BLaER1 treated with 17β-estradiol and CSF1 and Interleukin-3, amounts not matched to agents 10 nM and 100 nM (cell line): ENCODE data around the gene TMEM63C.
A peak's percentile ranks its signal among the peaks of the same experiment; 100 is the strongest.

ENCODE experiments used
- H3K27ac ChIP-seq, 11 experiments: shearing (Covaris generic); formaldehyde crosslinking; 2 replicates each; pipeline ENCODE4 v1.8.1; 2022
- H3K27me3 ChIP-seq, 11 experiments: shearing (Covaris generic); formaldehyde crosslinking; 2 replicates each; pipeline ENCODE4 v1.8.1; 2022
- H3K36me3 ChIP-seq, 11 experiments: shearing (Covaris generic); formaldehyde crosslinking; 2 replicates each; pipeline ENCODE4 v1.8.1; 2022
- H3K4me1 ChIP-seq, 10 experiments: shearing (Covaris generic); formaldehyde crosslinking; 2 replicates each; pipeline ENCODE4 v1.8.1; 2022
- H3K4me2 ChIP-seq, 11 experiments: shearing (Covaris generic); formaldehyde crosslinking; 2 replicates each; pipeline ENCODE4 v1.8.1; 2022
- H3K4me3 ChIP-seq, 10 experiments: shearing (Covaris generic); formaldehyde crosslinking; 2 replicates each; pipeline ENCODE4 v1.8.1; 2022
- H3K9ac ChIP-seq, 11 experiments: shearing (Covaris generic); formaldehyde crosslinking; 2 replicates each; pipeline ENCODE4 v1.8.1; 2022
- H3K9me3 ChIP-seq, 11 experiments: shearing (Covaris generic); formaldehyde crosslinking; replicated peaks in 1 of 11; 2 replicates each; pipeline ENCODE4 v1.8.1; 2022
- H4K20me1 ChIP-seq, 11 experiments: shearing (Covaris generic); formaldehyde crosslinking; 2 replicates each; pipeline ENCODE4 v1.8.1; 2022
- Cebpa-rat ChIP-seq, 11 experiments: shearing (Covaris generic); IDR thresholded peaks; 2 replicates each; pipeline ENCODE4 v1.8.1; 2022

Gene TMEM63C

GRCh38 chr14:77266336-77266735 is 84.7 kb downstream of the TMEM63C start:
- H4K20me1 ChIP-seq, result peaks cover 0 to 30% (median 4%) of the 10 kb centered on the region in 11 experiments; a peak in 11 of 22 replicates
- no peak overlapping the region for H3K27ac ChIP-seq
- H3K4me2 ChIP-seq, result peak overlapping the region in 9 of 11 experiments; percentile 51 to 87 (median 75); a peak in 15 of 22 replicates
- peaks cover 0 to 15% (median 10%) of the 10 kb centered on the region in 11 experiments; a peak in 16 of 22 replicates for H3K9me3 ChIP-seq
- H3K9ac ChIP-seq, result no peak overlapping the region; a peak in 2 of 22 replicates
- peaks cover 29 to 38% (median 35%) of the 10 kb centered on the region in 11 experiments for H3K27me3 ChIP-seq
- H3K36me3 ChIP-seq, result no peaks in the 10 kb centered on the region
- peaks cover 12 to 78% (median 64%) of the 10 kb centered on the region in 10 experiments for H3K4me1 ChIP-seq
- H3K4me3 ChIP-seq, result no peak overlapping the region
- TF ChIP-seq Cebpa-rat (IDR thresholded peaks at IDR 0.05), result no peak

GRCh38 chr14:77267937-77268699 is 86.5 kb downstream of the TMEM63C start:
- peak overlapping the region in 5 of 11 experiments; percentile 68 to 93 (median 79); a peak in 6 of 22 replicates for H3K4me2 ChIP-seq

DNA sequence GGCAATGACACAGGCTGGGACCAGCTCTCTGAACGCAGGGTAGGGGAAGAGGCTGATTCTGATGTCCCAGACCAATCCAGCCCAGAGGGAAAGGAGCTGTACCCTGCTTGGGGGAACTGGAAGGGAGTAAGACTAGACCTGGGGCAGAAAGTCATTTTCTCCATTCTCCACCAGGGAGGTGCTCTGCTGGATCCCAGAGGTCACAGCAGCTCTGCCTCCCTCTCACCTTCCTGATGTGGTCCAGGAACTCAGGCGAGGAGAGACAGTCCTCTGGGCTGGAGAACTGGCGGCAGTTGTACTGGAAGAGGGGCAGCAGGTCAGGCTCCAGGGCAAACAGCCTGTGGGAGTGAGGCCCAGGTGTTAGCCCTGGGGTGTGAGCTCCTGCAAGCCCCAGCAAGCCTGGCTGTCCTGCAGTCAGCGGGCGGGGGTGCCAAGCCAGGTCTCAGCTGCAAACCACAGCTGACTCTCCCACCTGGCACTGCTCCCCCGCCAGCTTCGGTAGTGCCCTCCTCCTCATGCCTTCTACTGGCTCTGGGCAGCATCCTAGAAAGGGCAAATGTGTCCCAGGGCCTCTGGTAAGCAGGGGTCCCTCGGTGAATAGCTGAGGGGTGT is 87.5 kb downstream of the TMEM63C start:
- H4K20me1 ChIP-seq, result peaks cover 0 to 36% (median 4%) of the 10 kb centered on the region in 11 experiments; a peak in 11 of 22 replicates
- peaks cover 0 to 15% (median 10%) of the 10 kb centered on the region in 11 experiments; a peak in 16 of 22 replicates for H3K9me3 ChIP-seq
- no peak for TF ChIP-seq Cebpa-rat (IDR thresholded peaks at IDR 0.05)
- no peak overlapping the region for H3K9ac ChIP-seq
- H3K4me2 ChIP-seq, result peak overlapping the region in 8 of 11 experiments; percentile 66 to 93 (median 75); a peak in 16 of 22 replicates
- peaks cover 41 to 50% (median 49%) of the 10 kb centered on the region in 11 experiments for H3K27me3 ChIP-seq
- H3K4me1 ChIP-seq, result peaks cover 12 to 73% (median 60%) of the 10 kb centered on the region in 10 experiments
- no peak overlapping the region for H3K4me3 ChIP-seq
- H3K27ac ChIP-seq, result no peak overlapping the region
- no peaks in the 10 kb centered on the region for H3K36me3 ChIP-seq

More at GRCh38 chr14:77267937-77268699, 86.5 kb downstream of the TMEM63C start:
- H3K4me3 ChIP-seq, result no peak overlapping the region
- no peak for TF ChIP-seq Cebpa-rat (IDR thresholded peaks at IDR 0.05)
- peaks cover 0 to 15% (median 10%) of the 10 kb centered on the region in 11 experiments; a peak in 16 of 22 replicates for H3K9me3 ChIP-seq
- H4K20me1 ChIP-seq, result peaks cover 0 to 30% (median 4%) of the 10 kb centered on the region in 11 experiments; a peak in 11 of 22 replicates
- H3K27ac ChIP-seq, result no peak overlapping the region
- H3K9ac ChIP-seq, result no peak overlapping the region
- H3K36me3 ChIP-seq, result no peaks in the 10 kb centered on the region
- H3K4me1 ChIP-seq, result peaks cover 12 to 73% (median 60%) of the 10 kb centered on the region in 10 experiments
- H3K27me3 ChIP-seq, result peaks cover 41 to 50% (median 49%) of the 10 kb centered on the region in 11 experiments

DNA sequence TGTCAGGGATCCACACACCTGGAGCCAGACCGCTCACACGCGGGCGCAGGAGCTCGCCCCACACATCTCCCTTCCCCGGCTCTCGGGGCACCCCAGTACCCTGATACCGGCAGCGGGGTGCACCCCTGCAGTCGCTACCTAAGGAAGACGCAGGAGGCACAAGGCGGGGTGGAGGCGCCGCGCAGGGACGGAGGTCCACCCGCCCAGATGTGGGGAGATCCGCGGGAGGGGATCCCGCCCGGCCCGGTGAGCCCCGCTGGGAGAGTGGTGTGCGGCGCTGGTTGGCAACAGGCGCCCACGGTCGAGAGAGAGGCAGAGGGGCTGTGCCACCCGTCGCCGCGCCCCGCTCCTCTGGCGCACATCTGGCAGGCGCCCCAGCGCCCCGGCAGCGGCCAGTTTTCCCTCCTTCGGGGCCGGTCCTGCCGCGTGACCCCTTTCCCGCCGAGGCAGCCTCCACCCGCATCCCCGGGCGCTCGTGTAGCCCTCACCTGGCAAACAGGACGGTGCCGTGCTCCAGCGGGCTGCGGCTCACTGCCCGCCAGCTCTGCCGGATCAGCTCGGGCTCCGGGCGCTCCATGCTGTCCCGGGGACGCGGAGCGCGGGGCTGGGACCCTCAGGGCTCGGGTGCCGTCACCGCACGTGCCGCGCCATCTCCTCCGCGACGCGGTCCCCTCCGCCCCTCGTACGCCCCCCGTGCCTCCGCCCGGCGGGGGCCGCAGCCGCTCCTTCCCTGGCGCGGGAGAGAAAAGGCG is 88.9 kb downstream of the TMEM63C start:
- TF ChIP-seq Cebpa-rat (IDR thresholded peaks at IDR 0.05), result no peak
- Histone ChIP-seq H3K9ac (peak overlapping the region in 2 of 11 experiments; percentile 13 to 41; a peak in 2 of 22 replicates), H3K36me3 (no peaks in the 10 kb centered on the region), H4K20me1 (peaks cover 0 to 24% (median 4%) of the 10 kb centered on the region in 11 experiments; a peak in 11 of 22 replicates), H3K4me1 (peaks cover 12 to 65% (median 51%) of the 10 kb centered on the region in 10 experiments), H3K4me2 (peak overlapping the region; percentile 32 to 93 (median 73); a peak in 21 of 22 replicates), H3K27ac (no peak overlapping the region), H3K27me3 (peaks cover 41 to 50% (median 49%) of the 10 kb centered on the region in 11 experiments), H3K4me3 (peak overlapping the region in 8 of 10 experiments; percentile 16 to 42 (median 22); a peak in 8 of 20 replicates), H3K9me3 (peaks cover 0 to 15% (median 10%) of the 10 kb centered on the region in 11 experiments; a peak in 16 of 22 replicates)

GRCh38 chr14:77271113-77271710 is 89.6 kb downstream of the TMEM63C start, which contains the start of gene NGB:
NGB (minus strand) TSS chr14:77271206; CDS start chr14:77270937, 269 bp downstream.
- TF ChIP-seq Cebpa-rat (IDR thresholded peaks at IDR 0.05), result no peak
- Histone ChIP-seq H3K27me3 (peaks cover 41 to 50% (median 49%) of the 10 kb centered on the region in 11 experiments), H3K4me3 (peak within 1 kb of the TSS in 8 of 10 experiments; percentile 16 to 42 (median 22); a peak in 8 of 20 replicates), H3K4me2 (peak within 1 kb of the TSS; percentile 32 to 93 (median 73); a peak in 21 of 22 replicates), H3K9me3 (peaks cover 0 to 15% (median 10%) of the 10 kb centered on the region in 11 experiments; a peak in 16 of 22 replicates), H4K20me1 (peaks cover 0 to 24% (median 5%) of the 10 kb centered on the region in 11 experiments; a peak in 11 of 22 replicates), H3K36me3 (no peaks in the 10 kb centered on the region; a peak in 1 of 22 replicates), H3K27ac (no peak within 1 kb of the TSS), H3K9ac (peak within 1 kb of the TSS in 2 of 11 experiments; percentile 13 to 41; a peak in 2 of 22 replicates), H3K4me1 (peaks cover 9 to 62% (median 44%) of the 10 kb centered on the region in 10 experiments; a peak in 19 of 20 replicates)

- Histone ChIP-seq H3K36me3 (peaks cover 0 to 6% (median 0%) of the 10 kb centered on the region in 11 experiments; a peak in 3 of 22 replicates), H3K4me3 (no peak overlapping the region), H3K27me3 (peaks cover 41 to 50% (median 49%) of the 10 kb centered on the region in 11 experiments), H3K9me3 (peaks cover 0 to 14% (median 10%) of the 10 kb centered on the region in 11 experiments; a peak in 16 of 22 replicates), H3K27ac (no peak overlapping the region), H3K9ac (no peak overlapping the region), H3K4me1 (peaks cover 9 to 54% (median 39%) of the 10 kb centered on the region in 10 experiments; a peak in 19 of 20 replicates), H3K4me2 (no peak overlapping the region; a peak in 1 of 22 replicates), H4K20me1 (peaks cover 0 to 26% (median 5%) of the 10 kb centered on the region in 11 experiments; a peak in 11 of 22 replicates)
- no peak for TF ChIP-seq Cebpa-rat (IDR thresholded peaks at IDR 0.05)
Measured at GRCh38 chr14:77272261-77272660, 90.7 kb downstream of the TMEM63C start.

- Histone ChIP-seq H3K27ac (no peak overlapping the region), H3K4me2 (peak overlapping the region in 8 of 11 experiments; percentile 12 to 68 (median 52); a peak in 14 of 22 replicates), H4K20me1 (peaks cover 0 to 32% (median 5%) of the 10 kb centered on the region in 11 experiments; a peak in 11 of 22 replicates), H3K9me3 (no peaks in the 10 kb centered on the region), H3K4me1 (peaks cover 9 to 50% (median 39%) of the 10 kb centered on the region in 10 experiments; a peak in 19 of 20 replicates), H3K9ac (no peak overlapping the region), H3K36me3 (peaks cover 0 to 16% (median 0%) of the 10 kb centered on the region in 11 experiments; a peak in 6 of 22 replicates), H3K4me3 (no peak overlapping the region), H3K27me3 (peaks cover 36 to 42% (median 38%) of the 10 kb centered on the region in 11 experiments)
- no peak for TF ChIP-seq Cebpa-rat (IDR thresholded peaks at IDR 0.05)
Measured at GRCh38 chr14:77273796-77274195, 92.2 kb downstream of the TMEM63C start.
